HG02678 (cell line): Measurements from ENCODE around the gene USHBP1.

Experiments
- ATAC-seq: cut with Tn5 transposase; IDR thresholded peaks from one replicate; pipeline ENCODE4 v1.9.1; 2021; ENCODE audit warnings: mild to moderate bottlenecking, moderate library complexity; ENCODE audit not compliant: unreplicated experiment

USHBP1 gene

DNA sequence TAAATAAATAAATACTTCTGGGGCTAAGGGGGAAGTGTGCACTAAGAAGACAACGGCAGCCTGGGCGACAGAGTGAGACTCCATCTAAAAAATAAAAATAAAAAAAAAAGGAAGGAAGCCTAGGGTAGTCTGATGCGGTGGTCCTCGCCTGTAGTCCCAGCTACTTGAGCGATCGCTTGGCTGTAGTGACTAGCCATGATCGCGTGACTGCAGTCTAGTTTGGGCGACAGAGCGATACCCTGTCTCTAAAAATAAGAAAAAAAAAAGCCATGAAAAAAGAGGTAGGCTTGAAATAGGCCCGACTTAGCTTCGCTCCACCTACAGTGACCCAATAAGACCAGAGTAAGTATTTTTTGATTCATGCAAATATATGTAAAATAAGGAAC lies 2.0 kb upstream of the USHBP1 start:
- peak; percentile 21 for ATAC-seq

DNA sequence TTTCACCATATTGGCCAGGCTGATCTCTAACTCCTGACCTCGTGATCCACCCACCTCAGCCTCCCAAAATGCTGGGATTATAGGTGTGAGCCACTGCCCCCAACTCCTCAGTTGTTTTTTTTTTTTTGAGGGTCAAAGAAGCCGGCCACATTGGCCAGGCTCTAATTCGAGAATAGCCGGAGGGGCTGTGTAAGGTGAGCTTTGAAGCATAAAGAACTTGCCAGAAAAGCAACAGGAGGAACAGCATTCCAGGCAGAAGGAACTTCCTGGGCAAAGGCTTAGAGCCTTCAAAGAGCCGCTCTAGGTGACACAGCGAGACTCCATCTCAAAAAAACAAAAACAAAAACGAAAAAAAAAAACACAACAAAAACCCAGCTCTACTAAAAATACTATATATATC lies 1.5 kb upstream of the USHBP1 start:
- no peak for ATAC-seq

DNA sequence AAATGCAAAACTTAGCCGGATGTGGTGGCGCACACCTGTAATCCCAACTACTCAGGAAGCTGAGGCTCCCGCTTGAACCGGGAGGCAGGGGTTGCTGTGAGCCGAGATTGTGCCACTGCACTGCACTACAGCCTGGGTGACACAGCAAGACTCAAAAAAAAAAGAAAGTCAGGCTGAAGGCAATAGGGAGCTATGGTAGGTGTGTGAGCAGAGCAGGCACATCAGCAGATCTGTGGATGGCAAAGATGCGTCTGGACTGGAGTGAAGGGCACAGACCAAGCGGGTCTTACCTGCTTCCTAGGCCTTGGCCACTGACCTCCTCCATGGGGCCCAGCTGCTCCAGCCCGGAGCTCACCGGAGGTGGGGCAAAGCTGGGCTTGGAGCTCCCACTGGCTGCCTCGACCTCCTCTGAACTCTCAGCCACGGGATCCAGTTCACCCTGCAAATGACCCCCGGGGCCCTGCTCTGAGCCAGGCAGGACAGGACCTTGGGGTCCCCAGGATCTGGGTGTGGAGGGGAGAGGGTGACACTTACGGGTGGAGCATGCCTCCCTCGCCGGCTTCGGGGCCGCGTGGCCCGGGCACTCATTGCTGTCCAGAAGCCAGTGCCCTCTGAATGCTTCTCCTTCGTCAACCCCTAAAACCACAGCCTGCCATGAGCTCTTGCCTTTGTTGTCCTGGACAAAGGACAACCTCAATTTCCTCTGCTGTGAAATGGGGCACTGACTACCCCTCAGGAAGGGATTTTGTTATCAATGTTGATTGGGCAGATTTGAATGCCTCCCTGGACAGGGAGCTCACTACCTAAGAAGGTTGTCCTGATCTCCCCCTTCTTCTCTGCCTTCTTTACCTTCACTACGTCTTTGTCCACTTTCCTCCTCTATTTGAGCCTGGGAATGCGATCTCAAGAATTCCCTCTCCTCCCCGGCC lies 569 bp downstream of the USHBP1 start:
- no peak for ATAC-seq

DNA sequence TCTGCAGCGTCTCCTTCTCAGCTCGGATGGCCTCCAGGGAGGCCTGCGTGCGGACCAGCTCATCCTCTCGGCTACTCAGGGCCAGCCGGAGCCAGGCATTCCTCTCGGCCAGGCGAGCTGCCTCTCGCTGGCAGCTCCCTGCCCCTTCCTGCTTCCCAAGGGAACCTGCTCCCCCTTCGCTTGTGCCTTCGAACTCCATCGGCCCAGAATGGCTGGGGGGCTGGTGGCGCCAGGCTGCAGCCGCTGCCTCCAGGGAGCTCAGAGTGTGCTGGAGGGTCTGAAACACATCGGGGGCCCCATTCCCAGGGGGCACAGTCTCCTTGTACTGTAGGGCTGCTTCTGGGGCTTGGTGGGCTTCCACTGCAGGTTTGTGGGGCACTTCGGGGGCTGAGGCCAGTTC lies 2.0 kb downstream of the USHBP1 start:
- no peak for ATAC-seq

DNA sequence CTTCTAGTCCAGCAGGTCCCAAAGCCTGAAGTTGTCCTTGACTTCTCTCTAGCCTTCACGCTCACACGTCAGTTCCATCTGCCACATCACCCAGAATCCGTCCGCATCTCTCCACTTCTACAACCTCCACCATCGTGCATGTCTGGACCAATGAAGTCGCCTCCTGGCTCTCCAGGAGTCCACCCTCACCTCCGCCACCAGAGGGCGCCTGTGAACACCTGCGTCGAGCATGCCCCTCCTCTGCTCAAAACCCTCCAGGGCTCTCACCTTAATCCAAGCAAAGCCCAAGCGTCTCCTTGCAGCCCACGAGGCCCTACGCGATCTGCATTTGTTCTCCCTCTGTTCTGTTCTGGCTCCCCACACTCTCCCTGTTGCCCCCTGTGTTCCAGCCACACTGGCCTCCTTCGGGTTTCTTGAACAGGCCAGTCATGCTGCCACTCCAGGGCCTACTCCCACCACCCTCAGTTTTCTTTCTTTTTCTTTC lies 3.7 kb downstream of the USHBP1 start:
- peak; percentile 88 for ATAC-seq

DNA sequence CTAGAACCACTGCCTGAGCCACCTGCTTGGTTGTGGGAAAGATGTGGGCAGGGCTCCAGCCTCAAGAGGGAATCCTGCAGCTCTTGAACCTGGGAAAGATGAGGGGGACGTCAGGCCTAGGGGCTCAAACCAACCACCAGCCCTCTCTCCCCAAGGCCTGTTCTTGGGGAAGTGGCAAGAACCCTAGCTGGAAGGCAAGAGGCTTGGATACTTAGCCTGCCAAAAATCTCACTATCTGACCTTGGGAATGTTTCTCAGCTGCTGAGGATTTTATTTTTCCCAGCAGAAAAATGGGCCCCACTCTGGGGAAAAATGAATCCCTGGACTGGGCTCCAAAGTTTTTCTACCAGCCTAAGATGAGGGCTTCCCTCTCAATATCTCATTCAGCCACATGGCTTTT lies 4.6 kb downstream of the USHBP1 start:
- no peak for ATAC-seq

DNA sequence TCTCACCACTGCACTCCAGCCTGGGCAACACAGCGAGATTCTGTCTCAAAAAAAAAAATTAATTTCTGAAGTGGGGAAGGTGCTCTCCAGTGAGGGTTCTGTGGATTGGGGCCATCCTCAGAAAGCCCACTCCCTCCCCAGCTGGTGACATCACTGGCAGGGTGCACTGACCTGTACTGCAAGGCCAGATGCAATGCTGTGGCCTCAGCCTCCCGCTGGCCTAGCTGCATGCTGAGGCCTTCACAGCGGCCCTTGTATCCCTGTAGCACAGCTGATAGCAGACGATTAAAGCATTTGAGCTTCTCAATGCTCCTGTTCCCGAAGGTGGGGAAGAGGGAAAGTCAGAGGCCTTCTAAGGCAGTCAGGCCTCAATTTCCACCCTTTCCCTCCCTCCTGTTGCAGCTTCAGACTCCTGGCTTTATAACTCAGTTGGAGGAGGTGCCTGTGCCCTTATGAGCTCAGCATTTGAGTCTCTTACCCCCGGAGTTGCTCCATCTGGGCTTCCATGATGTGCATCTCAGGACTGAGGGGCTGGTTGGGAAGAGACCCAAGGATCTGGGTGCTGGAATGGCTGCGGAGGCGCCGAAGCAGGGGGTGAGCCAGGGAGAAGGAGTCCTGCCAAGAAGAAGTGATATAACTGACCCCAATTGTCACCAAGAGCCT lies 5.3 kb downstream of the USHBP1 start:
- ATAC-seq: no peak

DNA sequence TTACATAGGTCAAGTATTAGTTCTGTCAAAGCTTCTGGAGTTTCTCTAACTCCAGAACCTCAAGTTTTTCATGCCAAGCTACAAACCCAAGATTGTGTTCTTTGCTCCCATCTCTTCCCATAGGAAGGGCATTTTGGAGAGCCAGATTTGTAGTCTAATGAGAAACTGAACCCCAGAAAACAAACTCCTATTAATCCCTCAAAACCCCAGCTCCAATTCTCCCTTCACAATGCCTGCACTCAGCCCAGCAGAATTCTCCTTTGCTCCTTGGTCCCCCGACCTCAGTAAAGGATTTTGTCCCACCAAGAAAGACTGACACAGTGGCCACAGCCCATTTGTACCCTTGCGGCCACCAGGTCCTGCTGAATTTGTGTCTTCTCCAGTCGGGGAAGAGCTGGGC lies 8.4 kb downstream of the USHBP1 start:
- ATAC-seq: no peak

DNA sequence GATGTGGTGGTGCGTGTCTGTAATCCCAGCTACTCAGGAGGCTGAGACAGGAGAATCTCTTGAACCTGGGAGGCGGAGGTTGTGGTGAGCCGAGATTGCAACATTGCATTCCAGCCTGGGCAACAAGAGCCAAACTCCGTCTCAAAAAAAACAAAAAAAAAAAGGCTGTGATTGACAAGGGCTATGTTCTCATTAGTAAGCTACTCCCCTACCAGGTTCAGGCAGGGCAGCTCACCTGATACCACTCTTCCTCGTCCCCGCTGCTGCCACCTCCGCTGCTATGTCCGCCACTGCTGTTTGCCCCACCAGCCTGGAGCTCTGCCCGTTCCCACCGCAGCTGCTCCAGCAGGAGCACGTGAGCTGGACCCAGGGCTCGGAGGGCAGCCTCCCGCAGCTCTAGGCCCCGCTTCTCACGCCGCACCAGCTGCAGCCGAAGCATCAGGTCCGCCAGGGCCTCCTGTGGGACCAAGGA lies 9.4 kb downstream of the USHBP1 start:
- no peak for ATAC-seq

DNA sequence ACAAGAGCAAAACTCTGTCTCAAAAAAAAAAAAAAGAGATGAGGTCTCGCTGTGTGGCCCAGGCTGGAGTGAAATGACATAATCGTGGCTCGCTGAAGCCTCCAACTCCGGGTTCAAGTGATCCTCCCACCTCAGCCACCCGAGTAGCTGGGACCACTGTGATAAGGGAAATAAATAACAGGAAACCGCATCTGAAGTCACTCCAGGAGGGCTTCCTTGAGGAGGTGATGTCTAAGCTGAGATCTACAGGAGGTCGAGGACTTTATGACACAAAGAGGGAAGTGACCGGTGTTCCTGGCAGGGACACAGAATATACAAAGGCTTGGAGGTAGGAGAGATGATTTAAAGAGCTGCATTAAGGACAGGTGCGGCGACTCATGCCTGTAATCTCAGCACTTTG lies 9.9 kb downstream of the USHBP1 start:
- no peak for ATAC-seq

DNA sequence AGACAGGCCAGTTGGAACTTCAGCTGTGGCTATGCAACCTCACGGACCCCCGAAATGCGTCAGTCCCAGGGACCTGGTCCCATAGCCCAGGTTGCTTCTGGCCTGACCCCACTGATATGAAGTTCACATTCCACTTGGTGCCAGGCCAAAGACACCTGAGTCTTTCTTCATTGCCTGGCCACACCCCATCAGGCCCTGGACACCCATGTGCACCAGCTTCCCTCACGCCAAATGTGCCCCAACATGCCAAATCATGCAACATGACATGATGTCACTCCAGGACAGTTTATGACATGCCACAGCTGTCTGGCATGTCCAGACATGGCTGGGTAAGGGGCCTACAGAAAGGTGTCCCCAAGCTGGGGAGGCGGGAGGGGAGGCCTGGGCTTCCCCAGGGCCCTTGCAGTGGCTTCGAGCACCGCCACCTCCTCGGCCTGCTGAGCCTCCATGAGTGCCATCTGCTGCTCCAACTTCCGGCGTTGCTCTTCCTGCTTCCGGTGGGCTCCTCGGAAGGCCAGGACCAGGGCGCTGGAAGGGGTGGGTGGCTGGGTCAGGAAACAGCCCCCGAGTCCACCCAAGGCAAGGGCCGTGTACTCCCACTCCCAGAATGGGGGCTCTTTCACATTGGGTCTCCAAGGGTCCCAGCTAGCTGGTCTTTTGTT lies 14.5 kb downstream of the USHBP1 start:
- no peak for ATAC-seq

DNA sequence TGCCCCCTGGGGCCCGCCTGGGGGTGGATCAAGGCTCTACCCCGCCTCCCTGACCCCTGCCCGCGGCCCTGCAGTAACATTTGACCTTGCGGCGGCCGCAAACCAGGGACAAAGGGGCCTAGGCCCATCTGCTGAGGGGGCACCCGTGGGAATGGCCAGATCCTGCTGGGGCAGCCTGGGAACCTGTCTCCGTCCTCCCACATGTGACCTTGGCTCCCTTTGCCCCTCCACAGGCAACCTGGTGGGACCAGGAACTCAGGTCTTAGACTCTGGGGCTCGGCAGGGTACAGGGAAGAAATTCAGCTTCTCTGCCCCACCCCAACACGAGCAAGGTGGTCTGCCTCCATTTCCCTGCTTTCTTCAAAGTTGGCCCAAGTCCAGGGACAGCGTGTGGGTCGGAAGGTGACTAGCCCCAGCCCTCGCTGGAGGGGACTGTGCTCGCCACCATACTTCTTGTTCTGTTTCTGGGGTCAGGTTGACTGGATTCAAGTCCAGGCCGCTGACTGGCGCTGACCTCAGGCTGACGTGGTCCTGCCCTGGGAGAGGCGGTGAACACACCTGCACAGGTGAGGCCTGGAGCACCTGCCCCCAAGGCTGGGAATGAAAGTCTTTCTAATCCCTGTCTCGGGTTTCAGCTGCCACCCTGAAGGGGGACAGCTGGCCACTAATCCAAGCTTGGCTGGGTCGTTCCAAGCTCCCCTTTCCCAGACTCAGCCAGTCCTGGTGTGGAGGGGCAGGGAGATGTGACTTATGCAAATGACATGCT lies 16.4 kb downstream of the USHBP1 start:
- no peak for ATAC-seq

DNA sequence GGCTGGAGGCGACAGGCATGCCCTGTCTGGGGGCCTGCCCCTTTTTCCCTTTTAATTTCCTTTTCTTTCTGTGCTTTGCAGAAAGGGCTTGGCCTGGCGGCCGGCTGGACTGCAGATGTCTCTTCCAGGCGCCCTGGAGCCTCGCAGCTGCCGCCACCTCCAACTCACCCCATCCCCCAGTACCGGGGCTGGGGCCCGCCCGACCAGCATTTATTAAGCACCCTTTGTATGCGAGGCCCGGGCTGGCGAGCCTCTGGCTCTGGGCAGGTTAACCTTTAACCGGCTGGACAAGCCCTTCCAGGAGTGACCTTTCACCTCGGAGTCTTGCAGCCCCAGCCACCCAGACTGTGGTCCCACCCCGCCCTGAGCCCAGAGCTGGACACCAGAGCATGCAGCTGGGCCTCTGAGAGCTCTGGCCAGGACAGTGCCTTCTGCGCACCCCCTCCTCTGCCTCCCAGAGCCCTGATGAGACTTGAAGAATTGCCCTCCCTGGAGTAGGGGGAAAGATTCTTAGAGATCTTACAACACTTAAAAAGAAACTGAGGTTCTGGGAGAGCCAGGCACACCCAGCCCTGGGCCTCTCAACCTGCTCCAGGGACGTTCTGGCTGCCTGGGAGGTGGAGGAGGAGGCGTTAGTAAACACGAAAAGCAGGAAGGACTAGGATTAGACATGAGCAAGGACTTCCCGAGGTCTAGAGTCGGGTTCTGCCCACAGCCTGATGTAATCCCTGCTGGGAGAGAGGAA lies 17.7 kb downstream of the USHBP1 start:
- ATAC-seq: no peak

DNA sequence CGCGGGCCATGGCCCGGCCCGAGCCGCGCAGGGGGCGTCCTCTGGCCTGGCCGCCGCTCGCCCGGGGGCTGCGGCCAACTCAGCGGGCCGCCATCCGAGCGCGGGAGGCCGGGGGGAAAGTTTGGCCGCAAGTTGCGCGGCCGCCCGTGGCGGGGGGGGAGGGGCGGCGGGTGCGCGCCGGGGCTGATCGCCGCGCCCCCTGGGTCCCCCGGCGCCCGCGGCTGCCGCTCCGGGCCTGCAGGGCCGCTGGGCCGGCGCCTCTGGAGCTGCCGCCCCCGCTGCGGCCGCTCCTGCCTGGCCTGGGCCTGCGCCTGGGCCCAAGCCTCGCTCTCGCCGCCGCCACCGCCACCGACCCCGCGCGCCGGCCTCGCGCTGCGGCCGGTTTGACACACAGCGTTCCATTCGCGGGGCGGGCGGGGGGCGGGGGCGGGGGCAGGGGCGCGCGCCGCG lies 19.0 kb downstream of the USHBP1 start, which contains the start of gene NR2F6:
TSS of gene NR2F6 (minus strand) at position 385 of the 450 bp plus-strand sequence. CDS start 699 bp downstream, outside the sequence.
- ATAC-seq: peak; percentile 26

DNA sequence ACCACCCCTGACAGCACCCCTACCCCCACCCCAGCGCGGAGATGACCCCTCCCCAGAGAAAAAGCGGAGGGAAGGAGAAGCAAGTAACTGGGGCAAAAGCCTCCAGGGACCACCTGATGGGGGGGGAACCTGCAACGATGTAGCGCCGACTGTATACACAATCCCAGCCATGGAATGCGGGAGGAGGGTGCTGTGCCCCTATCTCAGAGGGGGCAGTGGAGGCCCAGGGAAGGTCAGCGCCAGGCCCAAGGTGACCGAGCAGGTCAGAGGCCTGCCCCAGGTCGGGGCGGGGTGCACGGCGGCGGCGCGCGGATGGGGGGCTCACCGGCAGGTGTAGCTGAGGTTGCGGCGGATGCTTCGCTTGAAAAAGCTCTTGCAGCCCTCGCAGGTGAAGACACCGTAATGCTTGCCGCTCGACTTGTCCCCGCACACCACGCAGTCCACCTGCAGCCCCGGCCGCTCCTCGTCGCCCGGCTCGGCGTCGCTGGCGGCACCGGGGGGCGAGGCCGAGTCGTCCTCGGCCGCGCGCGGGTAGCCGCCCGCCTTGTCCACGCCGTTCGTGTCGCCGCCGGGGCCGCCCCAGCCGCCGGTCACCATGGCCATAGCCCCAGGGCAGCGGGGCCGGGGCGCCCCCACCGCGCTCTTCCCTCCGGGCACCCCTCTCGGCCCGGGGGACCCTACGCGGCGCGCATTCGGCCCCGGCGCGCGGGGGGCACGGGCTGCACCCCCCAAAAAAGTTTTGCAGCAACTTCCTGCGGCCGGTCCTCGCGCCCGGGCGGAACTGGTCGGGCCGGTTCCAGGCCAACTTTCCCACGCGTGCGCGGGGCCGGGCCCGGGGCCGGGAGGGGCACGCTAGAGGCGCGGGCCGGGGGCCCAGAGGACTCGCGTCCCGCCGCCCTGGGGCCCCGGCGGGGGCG lies 19.7 kb downstream of the USHBP1 start:
- peak; percentile 22 for ATAC-seq

DNA sequence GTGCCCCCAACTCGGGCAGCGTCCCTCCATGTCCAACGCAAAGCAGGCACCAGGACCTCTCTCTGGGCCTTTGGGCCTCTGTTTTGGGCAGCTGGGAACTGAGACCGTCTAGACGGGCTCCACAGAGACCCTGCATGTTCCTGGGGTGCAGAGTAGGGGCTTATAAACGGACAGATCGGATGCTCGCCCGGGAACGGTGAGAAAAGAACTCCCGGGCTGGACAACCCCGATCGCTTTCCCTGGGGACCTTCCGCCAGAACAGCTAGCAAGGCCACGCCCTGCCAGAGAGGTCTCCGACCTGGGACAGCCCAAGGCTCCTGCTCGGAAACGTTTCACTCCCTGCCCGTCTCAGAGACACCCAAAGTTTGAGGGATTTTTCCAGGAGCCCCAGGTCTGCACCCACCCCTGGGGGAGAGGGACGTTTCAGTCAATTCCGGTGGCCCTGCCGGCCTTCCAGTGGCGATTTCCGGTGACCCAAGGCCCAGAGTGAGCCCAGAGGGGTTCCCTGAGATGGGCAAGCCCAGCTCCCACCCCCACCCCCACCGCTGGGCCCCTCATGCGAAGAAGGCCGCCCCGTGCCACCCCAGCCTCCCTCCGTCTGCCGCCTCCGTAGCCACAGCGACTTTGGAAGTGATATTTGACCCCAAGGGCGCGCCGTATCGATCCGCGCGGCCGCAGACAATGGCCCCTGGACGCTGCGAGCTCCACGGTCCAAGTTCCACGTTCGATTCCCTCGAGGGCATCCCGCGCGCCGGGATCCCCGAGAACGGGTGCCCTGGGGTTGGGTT lies 20.5 kb downstream of the USHBP1 start:
- no peak for ATAC-seq

DNA sequence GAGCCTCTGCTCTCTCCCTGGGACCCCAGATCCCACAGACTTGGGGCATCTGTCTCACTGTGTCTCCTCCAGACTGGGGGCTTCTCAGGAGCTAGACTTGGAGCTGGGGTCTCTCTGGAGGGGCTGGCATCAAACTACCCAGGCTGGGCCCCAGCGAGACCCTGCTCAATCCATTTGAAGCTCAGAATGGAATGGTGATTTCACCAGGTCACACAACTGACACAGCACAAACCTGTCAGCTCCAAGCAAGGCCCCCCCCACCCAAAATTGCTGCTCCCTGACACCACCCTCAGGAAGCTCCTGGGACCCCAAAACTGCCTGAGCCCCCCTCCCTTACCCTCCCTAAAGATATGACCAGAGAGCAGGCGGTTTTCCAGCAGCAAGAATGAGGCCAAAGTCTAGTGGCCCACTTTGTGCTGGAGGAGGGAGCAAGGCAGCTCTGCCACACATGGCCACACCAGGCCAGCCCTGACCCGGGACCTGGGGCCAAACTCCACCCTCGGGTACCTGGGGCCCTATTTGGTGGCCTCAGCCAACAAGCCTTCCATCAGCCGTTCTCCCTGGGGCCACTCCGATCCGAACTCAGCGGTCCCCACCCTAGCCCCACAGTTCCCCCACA lies 21.2 kb downstream of the USHBP1 start:
- no peak for ATAC-seq
